ENCODE results near the gene CENPF.
"Not testable (repeated sequence)": the region's sequence is repeated elsewhere in the genome, so short reads cannot be mapped to it uniquely, and the experiment has no call there.

Gene CENPF

DNA sequence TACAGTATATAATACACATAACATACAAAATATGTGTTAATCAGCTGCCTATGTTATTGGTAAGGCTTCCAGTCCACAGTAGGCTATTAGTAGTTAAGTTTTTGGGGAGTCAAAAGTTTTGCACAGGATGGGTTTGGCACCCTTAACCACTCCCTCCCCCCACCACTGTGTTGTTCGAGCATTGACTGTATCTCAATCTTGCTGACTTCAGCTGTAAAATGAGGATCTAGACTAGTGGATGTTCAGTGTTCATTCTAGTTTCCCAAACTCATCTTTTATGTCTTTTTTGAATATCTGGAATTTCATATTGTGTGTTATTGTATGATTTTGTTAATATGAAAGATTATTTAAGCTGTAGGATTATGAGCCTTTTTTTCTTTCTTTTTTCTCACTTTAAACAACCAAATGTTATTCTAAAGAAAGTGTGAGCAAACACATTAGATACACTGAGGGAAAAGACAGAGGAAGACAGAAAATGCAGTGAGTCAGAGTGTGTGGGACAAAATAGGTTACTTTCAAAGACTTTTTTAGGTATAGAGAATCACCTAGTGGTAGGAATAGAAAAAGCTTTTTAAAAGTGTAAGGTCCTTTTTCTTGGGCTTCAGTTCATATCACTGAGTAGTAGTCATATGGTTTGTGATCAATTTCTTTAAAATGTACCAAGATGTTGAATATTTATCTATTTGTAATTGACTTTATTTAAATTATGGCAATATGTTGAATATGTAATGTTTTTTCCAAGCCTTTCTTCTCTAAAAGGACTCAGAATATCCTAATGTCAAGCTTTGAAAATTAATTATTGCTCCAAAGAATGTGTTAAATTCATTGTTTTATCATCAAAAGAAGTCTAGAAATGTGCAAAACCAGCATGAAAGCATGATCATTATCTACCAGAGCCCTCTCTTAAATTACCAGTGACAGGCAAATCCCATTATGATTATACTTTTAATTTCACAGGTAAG lies 17.9 kb upstream of the CENPF start:
- DNase-seq: no peak

DNA sequence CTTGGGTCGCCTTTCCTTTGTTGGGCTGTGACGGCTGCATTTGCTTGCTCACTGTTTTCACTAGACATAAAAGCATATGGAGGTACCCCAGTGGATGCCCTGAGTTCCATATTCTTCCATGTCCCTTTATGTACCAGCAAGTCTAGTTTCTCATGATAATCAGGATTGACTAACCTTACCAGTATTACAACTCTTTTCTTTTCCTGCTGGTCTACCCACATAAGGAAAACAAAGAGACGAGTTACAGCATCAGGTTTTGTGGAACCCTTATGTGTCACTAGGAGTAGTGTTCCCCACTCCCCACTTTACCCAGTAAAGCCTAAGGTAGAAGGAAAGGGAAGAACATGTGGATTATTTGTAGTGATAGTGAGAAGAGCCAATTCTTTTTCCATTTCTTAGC lies 16.4 kb upstream of the CENPF start:
- DNase-seq: no peak

DNA sequence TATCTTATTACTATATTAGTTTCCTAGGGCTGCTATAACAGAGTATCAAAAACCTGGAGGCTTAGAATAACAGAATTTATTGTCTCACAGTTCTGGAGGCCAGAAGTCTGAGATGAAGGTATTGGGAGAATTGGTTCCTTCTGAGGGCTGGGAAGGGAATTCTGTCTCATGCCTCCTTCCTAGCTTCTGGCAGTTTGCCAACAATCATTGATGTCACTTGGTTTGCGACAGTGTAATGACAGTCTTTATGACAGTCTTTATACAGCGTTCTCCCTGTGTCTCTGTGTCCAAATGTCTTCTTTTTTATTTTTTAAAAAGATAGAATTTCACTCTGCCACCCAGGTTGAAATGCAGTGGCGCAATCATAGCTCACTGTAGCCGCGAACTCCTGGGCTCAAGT lies 15.8 kb upstream of the CENPF start:
- DNase-seq: no peak

DNA sequence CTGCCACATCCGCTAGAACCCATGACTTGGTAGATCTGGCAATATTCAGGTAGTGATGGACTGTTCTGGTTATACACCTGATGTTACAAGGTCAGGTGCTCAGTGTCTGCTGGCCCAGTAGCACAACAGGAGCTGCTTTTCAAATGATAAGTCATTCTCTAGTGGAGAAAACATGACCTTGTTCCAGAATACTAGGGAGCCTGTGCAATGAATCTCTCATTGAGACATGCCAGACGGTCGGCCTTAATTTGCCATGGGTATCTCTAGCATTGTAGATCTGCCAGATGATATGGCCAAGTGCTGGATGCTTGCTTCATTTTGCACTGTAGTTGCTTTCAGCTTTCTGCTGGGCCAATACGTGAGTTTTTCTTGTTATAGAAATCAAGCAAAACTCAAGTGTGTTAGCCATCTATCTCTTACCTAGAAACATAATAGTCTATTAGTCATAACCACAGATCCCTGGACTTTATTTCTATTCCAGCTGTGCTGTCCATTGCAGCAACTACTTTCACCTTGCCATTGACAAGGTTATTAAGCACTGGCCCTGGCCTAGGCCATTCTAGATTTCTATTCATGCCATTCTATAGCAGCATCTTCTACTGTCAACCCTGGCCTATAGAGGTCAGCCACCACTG lies 13.9 kb upstream of the CENPF start:
- no peak for DNase-seq

DNA sequence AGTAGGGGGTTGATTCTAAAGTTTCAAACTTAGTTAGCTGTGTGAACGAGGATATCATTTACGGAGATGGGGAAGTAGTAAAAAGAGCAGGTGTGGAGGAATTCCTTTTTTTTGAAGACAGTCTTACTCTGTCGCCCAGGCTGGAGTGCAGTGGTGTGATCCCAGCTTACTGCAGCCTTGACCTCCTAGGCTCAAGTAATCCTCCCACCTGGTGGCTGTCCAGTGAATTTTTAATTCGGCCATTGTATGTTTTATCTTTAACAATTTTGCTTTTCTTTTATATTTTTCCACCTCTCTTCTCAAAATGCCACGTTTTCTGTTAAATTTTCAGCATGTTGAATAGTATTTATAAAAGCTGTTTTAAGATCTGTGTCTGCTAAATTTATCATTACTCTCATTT lies 12.3 kb upstream of the CENPF start:
- DNase-seq: no peak

DNA sequence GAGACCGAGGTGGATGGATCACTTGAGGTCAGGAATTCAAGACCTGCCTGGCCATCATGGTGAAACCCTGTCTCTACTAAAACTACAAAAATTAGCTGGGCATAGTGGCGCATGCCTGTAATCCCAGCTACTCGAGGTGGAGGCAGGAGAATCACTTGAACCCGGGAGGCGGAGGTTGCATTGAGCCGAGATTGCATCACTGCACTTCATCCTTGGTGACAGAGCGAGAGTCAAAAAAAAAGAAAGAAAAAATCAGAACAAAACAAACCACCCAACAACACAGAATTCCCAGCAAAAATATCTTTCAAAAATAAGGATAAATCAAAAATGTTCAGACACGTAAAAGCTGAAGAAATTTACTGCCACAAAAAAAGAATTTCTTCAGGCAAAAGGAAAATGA lies 11.1 kb upstream of the CENPF start:
- DNase-seq: not testable (repeated sequence)

DNA sequence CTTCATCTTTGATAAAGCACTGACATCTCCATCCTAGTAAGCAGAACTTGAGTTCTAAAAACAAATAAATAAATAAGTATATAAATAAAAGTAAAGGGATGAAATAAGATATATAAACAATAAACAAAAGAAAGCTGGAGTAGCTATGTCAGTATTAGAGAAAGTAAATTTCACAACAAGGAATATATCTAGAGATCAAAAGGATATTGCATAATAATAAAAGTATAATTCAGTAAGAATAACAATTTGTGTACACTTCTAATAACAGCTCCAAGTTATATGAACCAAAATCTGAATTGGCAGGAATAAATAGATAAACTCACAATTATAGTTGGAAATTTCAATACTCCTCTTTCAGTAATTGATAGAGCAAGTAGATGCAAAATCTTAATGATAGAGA lies 9.8 kb upstream of the CENPF start:
- no peak for DNase-seq

DNA sequence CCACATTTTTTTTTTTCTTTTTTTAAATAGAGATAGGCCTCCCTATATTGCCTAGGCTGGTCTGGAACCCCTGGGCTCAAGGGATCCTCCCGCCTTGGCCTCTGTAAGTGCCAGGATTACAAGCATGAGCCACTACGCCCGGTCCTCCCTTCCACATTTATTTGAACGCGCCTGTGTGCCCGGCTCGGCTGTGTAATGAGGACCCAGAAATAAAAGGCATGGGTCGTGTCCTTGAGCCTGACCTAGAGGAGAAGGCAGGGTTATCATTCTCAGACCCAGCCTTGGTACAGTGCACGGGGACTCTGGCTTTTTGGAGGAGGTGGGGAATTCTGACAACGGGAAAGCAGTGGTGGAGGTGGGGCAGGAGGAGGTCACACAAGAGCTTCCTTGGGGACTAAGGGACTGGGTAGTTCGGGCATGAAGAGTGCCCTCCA lies 841 bp downstream of the CENPF start:
- no peak for DNase-seq

DNA sequence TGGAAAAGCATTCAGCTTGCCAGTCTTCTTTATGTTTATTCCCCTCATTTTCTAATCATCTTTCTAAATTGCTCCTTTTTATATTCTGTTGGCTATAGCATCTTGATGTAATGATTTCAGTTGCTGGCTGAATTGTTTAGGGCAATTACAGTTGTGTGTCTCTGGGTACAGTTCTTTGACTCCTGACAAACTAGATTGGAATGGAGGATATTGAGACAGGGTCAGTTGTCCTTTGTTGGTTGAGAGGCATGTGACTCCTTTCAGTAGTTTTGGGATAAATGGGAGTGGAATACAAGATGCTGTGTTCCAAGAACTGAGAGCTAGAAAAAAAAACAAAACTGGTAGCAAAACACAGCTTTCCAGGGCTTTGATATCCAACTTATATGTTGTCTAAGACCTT lies 1.5 kb downstream of the CENPF start:
- no peak for DNase-seq

DNA sequence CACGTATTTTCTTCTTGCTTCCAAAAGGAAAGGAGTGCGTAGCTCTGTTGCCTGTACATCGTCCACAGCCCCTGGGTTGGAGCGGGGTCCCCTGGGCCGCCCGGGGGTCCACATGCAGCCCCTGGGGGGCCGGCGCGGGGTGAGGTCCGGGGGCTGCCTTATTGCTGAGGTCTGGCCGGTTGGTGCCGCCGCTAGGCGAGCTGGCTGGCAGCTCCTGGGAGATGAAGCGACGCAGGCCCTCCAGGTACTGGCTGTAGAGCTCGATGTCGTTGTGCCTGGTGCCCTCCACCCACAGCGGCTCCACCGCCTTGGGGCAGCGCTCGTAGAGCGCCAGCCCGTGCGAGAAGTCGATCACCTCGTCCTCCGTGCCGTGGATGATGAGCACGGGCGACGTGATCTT lies 2.5 kb downstream of the CENPF start:
- not testable (repeated sequence) for DNase-seq

DNA sequence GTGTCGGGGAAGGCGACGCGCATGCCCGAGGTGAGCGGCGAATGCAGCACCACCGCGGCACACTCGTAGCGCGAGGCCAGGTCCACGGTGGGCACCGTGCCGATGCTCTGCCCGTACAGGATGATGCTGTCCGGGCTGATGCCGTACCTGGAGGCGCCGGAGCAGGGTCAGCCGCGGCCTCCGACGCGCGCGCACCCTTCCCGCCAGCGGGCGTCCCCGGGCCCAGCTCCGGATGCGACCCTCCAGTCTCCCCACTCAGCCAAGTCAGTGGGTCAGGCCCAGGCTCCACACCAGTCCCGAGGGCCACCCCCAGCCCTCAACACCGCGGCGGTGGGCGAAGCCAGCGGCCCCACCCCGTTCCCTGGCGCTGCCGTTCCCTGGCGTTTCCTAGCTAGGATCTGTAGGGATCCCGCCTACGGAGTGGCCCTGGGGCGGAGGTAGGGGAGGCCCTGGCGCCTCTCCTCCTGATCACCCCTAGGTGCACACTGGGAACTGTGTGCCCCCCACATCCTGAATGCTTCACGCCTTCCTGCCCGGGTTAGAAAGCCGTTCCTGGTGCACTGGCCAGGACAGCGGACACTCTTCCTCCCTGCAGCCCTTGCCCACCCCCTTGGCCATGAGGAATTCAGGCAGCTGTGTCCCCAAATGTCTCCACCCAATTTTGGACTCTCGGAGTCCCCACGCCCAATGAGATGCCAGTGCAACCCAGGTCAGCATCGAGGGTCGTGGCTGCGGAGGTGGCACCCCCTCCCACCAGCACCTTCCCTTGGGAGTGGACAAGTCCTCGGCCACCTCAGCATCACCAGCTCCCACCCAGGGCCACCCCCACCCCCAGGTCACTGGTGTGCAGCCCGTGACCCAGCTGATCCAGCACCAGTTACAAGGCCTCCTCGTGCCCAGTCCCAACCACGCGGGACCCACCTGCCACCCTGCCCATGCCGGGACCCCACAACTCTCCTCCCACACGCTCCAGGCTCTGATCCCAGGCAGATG lies 3.2 kb downstream of the CENPF start:
- not testable (repeated sequence) for DNase-seq

DNA sequence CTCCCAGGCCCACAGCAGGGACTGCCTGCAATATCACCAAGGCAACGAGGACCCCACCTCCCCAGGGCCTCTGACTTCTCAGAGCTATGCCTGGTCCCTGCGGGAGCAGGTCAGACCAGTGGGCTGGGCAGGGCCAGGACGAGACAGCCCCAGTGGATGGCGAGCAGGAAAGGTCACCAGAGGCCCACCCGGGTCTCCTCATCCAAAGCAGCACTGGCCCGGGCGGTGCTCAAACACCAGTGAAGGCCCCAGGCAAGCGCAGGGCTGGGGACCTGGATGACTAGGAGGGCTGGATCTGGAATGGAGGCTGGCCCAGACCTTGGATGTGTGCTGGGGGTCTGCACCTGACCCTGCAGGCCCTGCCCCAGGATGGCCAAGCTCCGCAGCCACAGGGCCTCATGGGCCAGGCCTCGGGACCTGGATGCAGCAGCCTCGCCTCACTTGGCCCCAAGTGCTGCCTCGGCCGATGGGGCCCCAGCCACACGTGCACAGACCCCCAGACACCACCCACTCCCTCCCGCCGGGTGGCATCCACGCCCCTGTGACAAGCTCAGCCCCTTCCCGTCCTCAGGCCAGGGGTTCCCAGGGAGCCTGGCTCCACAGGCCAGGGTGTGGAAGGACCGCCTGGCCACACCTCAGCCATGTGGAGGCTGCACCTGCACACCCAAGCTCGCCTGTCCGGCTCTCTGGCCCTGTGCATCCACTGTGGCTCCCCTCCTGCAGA lies 4.7 kb downstream of the CENPF start:
- not testable (repeated sequence) for DNase-seq

DNA sequence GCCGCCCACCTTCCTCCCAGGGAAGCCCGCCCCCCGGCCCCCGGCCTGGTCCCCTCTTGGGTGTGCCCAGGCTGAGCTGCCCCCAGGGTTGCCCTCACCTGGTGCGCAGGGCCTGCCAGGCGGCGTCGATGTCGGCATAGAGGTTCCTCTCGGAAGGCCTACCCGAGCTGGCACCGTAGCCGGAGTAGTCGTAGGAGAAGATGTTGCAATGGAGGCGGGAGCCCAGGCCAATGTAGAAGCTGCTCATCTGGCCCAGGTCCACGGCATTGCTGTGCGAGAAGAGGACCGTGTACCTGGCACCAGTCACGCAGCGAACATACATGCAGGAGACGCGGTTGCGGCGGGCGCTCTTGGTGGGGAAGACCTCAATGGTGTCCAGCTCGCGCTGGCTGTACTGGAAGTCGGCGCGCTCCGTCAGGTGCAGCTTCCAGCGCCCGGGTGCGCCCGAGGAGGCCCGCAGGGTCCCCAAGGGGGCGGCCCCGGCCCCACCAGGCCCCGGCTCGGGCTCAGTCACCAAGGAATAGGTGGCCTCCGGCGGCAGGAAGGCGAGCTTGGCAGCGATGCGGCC lies 5.3 kb downstream of the CENPF start:
- DNase-seq: not testable (repeated sequence)

DNA sequence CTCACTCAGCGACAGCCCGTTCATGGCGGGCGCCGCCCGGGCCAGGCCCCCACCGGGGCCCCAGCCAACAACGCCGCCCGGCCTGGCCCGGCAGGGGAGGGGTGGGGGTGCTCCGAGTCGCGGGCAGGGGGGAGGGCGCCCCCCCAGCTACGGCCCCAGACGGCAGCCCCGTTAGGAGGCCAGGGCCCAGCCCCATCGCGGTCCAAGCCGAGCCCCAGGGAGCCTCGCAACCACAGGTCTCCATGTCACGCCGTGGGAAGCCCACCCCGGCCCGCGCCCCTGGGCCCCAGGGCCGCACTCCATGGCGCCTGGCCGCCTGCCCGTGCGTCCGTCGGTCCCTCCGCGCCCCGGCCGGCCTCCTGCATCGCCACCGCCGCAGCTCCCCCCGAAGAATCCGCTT lies 5.8 kb downstream of the CENPF start:
- not testable (repeated sequence) for DNase-seq

DNA sequence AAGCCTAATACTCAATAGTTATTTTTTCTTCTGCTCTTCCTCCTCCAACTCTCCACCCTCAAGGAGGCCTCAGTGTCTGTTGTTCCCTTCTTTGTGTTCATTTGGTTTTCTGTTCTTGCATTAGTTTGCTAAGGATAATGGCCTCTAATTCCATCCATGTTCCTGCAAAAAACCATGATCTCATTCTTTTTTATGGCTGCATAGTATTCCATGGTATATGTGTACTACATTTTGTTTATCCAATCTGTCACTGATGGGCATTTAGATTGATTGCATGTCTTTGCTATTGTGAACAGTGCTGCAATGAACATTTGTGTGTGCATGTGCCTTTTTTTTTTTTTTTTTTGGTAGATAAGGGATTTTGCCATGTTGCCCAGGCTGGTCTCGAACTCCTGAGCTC lies 6.7 kb downstream of the CENPF start:
- DNase-seq: no peak

DNA sequence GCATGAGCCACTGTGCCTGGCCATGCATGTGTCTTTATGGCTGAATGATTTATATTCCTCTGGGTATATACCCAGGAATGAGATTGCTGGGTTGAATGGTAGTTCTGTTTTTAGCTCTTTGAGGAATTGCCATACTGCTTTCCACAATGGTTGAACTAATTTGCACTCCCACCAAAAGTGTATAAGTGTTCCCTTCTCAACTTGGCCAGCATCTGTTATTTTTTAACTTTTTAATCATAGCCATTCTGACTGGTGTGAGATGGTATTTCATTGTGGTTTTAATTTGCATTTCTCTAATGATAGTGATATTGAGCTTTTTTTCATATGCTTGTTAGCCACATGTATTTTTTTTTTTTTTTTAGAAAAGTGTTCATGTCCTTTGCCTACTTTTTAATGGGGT lies 7.1 kb downstream of the CENPF start:
- not testable (repeated sequence) for DNase-seq

DNA sequence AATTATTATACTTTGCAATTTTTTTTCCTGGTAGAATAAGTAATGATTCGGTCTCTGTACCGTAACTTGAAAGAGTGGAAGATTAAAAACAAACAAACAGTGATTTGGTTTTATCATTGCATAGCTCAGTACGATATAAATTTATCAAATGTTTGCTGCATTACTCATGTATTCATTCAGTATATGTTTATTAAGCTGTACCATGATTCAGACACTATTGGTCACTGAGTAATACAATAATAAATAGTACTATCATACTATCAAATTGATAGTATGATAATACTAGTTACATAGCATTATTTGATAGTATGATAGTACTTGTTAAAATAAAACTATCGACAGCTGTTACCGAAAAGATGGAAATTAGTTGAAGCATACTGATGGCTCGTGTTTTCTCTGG lies 12.1 kb downstream of the CENPF start:
- DNase-seq: no peak

DNA sequence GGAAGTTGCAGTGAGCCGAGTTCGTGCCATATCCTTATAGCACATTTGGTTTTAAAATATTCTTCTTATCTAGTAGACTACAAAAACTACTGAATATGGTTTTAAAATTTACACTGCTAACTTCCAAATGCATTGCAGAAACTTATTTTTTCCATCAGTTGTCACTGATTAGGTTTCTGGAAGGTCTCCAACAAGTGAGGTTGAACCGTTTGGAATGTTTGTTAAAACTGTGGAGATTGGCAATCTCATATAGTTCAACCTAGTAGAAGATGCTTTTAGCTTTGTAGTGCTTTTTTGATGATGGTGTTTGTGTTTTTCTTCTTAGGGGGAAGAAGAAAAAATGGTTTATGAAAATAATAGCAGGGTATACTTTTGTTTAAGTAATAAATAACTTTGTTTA lies 12.9 kb downstream of the CENPF start:
- no peak for DNase-seq

DNA sequence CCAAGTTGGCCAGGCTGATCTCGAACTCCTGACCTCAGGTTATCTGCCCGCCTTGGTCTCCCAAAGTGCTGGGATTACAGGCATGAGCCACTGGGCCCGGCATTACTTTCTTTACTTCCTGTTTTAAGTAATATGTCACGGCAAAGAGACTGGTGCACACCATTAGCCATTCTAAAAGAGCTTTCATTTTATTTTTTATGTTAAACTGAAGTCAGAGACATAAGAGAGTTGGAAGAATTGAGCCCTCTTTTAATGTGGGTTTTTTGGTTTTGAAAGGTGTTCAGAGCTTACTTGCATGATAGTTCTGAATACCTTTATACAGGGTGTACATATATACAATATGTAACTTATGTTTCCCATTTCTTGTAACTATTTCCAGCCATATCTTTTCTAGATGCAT lies 14.3 kb downstream of the CENPF start:
- DNase-seq: no peak

DNA sequence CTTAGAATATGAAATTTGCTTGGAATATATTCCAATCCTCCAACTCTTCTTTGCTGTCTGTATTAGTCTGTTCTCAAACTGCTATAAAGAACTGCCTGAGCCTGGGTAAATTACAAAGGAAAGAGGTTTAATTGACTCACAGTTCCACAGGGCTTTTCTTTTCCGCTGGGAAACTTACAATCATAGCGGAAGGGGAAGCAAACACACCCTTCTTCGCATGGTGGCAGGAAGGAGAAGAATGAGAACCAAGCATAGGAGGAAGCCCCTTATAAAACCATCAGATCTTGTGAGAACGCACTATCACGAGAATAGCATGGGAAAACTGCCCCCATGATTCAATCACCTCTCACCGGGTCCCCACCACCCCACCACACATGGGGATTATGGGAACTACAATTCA lies 14.8 kb downstream of the CENPF start:
- no peak for DNase-seq

DNA sequence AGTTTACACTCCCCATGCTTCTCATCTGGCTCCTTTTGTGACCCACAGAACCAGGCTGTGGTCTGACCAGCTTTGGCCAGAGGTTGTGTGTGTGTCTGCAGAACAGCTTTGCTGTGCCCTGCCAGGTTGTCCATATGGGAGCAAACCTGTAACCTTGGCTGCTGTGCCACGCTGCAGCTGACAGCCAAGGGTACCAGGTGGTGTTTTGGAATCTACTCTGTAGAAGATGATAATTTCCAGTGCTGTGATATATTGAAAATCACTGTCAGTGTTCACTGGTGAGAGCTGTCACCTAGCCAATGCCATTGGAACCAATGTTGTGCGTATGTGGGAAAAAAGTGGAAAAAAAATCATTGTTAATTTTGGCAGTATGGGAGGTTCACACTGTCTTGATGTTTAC lies 18.2 kb downstream of the CENPF start:
- DNase-seq: no peak

DNA sequence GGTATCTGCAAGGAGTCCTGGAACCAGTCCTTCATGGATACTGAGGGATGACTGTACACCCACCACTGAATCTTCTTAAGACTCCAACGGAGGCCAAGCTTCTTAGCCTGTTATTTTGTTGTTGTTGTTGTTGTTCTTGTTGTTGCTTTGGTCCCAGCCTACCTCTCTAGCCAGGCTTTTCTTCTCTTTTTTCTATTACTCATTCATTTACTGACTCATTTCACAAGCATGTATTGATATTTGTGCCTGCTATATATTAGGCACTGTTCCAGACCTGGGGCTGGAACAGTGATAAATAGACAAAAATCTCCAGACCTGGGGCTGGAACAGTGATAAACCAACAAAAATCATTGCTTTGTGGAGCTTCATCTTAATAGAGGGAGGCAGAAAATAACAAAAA lies 20.4 kb downstream of the CENPF start:
- DNase-seq: no peak

All from GOT3 (cell line).